ENCODE results near the gene SUN1.

SUN1 gene

DNA sequence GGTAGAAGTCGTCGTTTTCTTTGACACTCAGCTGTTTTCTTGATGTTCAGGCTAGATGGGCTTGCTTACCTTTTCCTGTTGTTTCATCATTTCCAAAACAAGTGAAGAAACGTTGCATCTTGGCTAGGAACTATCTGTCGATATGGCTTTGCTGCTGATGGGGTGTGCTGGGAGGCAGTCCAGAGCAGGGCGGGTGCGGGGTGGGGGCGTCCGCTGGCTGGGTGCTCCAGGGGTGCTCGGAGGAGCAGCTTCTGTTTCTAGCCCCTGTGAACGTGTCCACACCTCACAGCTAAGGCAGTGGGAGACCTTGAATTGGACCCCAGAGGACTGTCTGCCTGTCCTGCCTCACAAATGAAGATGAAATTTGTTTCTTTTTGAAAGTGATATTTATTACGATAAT lies 7.6 kb upstream of the SUN1 start:
- ATAC-seq: no peak
- TF ChIP-seq TCF4 (CRISPR knock-in tag; IDR thresholded peaks at IDR 0.05; ENCODE audit: borderline replicate concordance): no peak
- TF ChIP-seq CREB5 (CRISPR knock-in tag; IDR thresholded peaks at IDR 0.05; ENCODE audit: low read depth): no peak
- no peak for TF ChIP-seq TSHZ2 (CRISPR knock-in tag; IDR thresholded peaks at IDR 0.05)
- no peak for TF ChIP-seq ZNF70 (CRISPR knock-in tag; IDR thresholded peaks at IDR 0.05)
- TF ChIP-seq OSR1 (CRISPR knock-in tag; IDR thresholded peaks at IDR 0.05): no peak
- TF ChIP-seq TOX (CRISPR knock-in tag; IDR thresholded peaks at IDR 0.05; ENCODE audit: borderline replicate concordance): no peak
- no peak for TF ChIP-seq BACH2 (CRISPR knock-in tag; IDR thresholded peaks at IDR 0.05; ENCODE audit: borderline replicate concordance)
- no peak for TF ChIP-seq SNAI2 (CRISPR knock-in tag; IDR thresholded peaks at IDR 0.05)
- TF ChIP-seq ARNTL (CRISPR knock-in tag; IDR thresholded peaks at IDR 0.05; ENCODE audit: borderline replicate concordance, low read depth): no peak
- no peak for TF ChIP-seq ISL1 (CRISPR knock-in tag; IDR thresholded peaks at IDR 0.05)
- no peak for TF ChIP-seq PATZ1 (CRISPR knock-in tag; IDR thresholded peaks at IDR 0.05; ENCODE audit: borderline replicate concordance)
- TF ChIP-seq ZNF565 (CRISPR knock-in tag; conservative IDR thresholded peaks at IDR 0.05; ENCODE audit: low read depth): no peak
- no peak for TF ChIP-seq RARB (CRISPR knock-in tag; IDR thresholded peaks at IDR 0.05)
- TF ChIP-seq ZFP3 (CRISPR knock-in tag; IDR thresholded peaks at IDR 0.05): no peak
- TF ChIP-seq ZFP30 (CRISPR knock-in tag; IDR thresholded peaks at IDR 0.05): no peak

DNA sequence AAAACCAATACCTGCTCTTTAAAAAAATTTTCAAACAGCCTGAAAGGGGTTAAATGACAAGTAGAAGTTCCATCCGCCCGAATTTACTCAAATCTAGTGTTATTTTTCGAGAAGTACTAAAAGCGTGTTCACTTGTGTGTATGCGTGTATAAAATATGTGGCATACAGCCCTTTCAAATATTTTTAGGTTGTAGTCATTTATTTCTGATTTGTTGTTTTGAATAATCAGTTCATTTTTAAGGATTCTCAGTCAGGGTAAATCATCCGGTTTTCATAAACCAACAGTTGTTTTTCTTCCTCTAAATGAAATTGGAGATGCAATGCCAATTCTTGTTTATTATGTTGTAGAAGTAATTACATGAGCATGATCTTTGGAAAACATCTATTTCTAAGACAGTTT lies 6.9 kb upstream of the SUN1 start:
- no peak for TF ChIP-seq ZNF565 (CRISPR knock-in tag; conservative IDR thresholded peaks at IDR 0.05; ENCODE audit: low read depth)
- ATAC-seq: peak; percentile 30

DNA sequence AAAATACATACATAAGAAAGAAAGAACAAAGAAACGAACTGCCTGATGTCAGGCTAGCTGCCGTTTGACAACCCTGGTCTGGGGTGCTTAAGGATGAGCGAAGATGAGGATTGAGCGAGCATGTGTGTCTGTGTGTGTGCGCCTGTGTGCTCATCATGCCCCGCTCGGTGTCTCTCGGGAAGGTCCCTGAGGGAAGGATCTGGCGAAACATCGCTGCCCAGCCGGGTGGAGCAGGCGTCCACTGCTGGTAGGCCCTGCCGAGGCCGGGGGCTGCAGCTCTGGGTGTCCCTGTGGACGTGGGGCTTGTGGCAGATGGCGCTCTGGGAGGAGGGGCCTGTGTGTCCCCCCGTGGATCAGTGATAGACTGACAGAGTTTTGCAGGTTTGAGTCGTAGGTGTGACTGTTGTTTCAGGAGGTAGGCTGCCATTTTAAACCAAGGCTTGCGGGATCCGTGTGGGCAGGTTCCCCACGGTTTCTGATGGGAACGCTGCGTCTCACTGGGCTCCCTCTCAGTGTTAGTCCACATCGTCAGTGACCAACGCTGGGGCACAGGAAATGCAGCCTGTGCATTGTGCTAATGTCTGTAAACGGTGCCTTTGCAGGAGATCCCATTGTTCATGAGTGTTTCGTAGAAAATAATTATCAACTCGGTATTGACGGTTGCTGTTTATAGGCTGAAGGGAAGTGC lies 5.9 kb upstream of the SUN1 start:
- no peak for ATAC-seq

More for the DNA sequence above, 5.9 kb upstream of the SUN1 start:
- TF ChIP-seq TOX (CRISPR knock-in tag; IDR thresholded peaks at IDR 0.05; ENCODE audit: borderline replicate concordance): no peak
- no peak for TF ChIP-seq SNAI2 (CRISPR knock-in tag; IDR thresholded peaks at IDR 0.05)
- no peak for TF ChIP-seq RARB (CRISPR knock-in tag; IDR thresholded peaks at IDR 0.05)
- TF ChIP-seq ZFP3 (CRISPR knock-in tag; IDR thresholded peaks at IDR 0.05): no peak
- no peak for TF ChIP-seq CSRNP3 (CRISPR knock-in tag; IDR thresholded peaks at IDR 0.05)
- no peak for TF ChIP-seq PPARA (CRISPR knock-in tag; IDR thresholded peaks at IDR 0.05; ENCODE audit: borderline replicate concordance)
- TF ChIP-seq BACH2 (CRISPR knock-in tag; IDR thresholded peaks at IDR 0.05; ENCODE audit: borderline replicate concordance): no peak
- TF ChIP-seq OSR1 (CRISPR knock-in tag; IDR thresholded peaks at IDR 0.05): no peak
- TF ChIP-seq PATZ1 (CRISPR knock-in tag; IDR thresholded peaks at IDR 0.05; ENCODE audit: borderline replicate concordance): no peak
- no peak for TF ChIP-seq TSHZ2 (CRISPR knock-in tag; IDR thresholded peaks at IDR 0.05)

Data from SK-N-SH treated with all-trans-retinoic acid at 6 μM for 48 hours (cell line).